GF-D8 (cell line): ENCODE measurements around the gene GLOD4.
"Not testable (repeated sequence)": the region's sequence is repeated elsewhere in the genome, so short reads cannot be mapped to it uniquely, and the experiment has no call there.

ENCODE experiments used
- DNase-seq: peaks from one replicate; lab custom pipeline; 2025; lab: John Stamatoyannopoulos, UW

GLOD4 gene

DNA sequence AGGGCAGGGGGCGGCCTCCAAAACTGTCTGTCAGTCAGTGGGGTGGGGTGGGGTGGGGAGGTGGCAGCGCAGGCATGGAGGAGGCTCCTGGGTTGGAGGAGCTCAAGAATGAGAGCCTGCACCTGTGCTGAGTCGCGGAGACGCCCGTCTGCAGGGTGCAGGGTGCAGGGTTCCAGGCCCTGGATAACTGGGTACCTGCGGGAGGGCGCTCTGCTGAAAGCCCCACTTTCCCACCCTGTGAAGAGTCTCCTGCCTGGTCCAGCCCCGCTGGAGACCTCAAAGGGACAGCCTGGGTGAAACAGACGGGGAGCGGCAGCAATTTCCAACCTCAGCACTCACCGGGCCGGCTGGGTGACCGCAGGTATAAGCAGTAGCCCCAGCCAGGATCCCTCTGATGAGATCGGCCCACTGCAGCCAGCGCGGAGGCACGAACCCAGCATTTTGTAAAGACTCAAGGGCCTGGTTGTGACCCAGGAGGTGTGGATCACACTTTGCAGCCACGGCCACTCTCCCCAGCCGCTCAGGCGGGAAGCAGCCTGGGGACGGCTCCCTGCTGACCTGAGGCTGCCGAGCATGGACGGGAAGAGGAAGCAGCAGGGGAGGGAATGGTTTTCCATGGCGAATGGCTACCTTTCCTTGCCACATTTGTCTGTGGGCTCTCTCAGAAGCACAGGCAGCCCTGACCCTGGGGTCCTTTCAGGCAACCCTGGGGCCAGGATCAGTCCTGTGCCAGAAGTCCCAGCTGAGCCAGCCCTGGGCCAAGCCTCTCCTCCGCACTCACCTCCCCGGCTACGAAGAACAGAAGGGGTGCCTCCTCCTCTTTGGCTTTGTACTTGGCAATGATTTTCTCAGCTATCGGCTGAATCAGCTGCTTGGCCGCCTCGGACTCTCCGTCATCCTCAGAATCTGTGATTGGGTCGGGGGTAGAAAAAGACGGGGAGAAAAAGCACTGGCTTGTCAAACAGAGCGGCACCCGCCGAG is 21.1 kb upstream of the GLOD4 start:
- DNase-seq = no peak

DNA sequence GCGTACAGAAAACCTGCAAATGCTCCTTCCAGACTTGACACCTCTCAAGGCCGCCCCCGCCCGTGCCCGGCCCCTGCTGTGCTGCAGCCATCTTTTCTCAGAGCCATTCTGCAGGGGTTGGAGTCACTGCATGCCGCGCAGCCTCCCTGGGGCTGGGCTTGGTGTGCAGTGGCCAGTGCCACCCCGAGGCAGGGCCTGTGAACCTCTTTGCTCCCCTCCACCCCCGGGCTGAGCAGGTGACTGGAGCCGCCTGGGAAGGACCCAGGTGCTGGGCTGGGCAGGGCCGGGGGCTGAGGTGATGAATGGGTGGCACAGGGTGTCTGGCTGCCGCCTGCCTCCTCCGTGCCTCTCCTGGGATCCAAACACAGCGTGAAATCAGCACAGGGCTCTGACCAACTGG is 20.4 kb upstream of the GLOD4 start:
- no peak for DNase-seq

DNA sequence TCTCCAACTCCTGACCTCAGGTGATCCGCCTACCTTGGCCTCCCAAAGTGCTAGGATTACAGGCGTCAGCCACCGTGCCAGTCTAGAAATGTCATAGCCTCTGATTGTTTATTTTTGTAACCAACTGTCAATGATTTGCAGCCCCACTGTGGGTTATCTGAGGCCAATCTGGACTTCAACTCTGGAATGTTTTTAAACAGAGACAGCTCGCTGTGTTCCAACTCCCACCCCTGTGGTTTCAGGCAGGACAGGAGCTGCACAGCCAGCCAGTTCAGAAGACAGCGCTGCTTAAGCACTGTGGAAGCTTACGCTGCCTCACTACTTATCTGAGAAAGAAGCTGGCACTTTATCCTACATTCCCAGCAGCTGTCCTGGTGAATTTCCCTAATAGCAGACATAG is 19.6 kb upstream of the GLOD4 start:
- DNase-seq = no peak

DNA sequence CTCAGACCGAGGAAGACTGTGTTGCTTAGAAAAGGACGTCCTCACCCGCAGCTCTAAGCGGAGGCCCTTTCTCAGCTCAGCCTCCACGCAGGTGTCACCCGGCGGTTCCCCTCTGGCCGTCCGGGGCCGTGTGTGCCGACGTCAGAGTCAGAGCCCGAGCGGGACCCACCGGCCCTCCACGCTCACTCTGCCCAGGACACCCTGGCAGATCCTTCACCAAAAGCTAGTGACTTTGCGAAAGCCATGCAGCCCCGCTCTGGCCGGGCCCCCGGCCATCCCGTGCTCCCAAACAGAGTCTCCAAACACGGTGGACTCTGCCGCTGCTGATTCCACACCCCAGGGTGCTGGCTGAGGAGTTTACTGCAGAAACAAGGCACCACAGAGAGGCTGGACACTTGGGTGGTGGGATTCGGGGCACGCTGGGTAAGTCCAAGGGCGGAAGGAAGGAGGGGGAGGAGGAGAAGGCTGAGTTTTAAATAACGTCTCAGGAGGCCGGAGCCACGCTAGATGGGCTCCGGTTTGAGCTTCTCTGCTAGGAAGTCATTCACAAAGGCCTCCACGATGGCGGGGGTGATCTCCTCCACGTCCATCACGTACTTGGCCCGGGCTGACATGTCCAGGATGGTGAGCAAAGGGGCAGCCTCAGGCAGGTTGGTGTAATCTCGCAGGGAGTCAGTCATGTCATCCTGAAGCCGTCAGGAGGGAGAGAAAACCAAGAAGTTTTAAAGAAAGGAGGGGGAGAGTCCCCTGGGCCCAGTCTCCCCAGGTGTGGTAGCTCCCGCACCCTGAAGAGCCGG is 18.6 kb upstream of the GLOD4 start:
- DNase-seq = no peak

DNA sequence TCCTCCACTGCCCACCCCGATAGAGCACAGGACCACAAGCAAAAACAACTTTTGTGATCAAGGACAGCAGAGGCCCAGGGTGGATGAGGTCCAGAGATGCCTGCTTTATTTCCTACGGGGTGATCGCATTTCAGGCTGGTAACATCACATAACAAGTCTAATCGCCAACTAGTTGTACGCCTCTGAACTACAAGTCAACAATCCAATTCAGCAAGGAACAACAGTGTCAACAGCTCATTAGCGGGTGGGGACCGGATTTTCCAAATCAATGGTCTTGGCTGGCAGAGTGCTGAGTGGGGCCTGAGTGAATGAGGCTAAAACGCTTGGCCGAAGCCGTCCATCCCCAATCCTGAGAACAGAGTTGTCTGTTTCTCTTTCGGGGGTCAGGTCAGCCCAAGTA is 17.2 kb upstream of the GLOD4 start:
- DNase-seq = no peak

DNA sequence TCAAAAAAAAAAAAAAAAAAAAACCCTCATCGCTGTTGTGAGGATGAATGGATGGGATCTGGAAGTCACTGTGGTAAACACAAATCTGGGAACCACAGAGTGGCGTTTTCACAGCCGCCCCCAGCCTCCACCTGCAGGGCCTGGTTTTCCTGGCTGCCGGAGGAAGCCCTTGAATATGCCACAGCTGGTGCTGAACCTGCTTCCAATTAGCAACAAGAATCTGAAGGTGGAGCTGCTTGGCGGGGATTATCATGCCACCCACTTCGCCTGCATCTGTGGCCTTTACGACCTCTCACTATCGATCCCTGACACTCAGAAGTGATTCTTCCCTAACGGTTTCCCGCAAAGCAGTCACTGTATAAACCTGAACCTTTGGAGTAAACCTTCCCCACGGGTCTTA is 16.2 kb upstream of the GLOD4 start:
- no peak for DNase-seq

DNA sequence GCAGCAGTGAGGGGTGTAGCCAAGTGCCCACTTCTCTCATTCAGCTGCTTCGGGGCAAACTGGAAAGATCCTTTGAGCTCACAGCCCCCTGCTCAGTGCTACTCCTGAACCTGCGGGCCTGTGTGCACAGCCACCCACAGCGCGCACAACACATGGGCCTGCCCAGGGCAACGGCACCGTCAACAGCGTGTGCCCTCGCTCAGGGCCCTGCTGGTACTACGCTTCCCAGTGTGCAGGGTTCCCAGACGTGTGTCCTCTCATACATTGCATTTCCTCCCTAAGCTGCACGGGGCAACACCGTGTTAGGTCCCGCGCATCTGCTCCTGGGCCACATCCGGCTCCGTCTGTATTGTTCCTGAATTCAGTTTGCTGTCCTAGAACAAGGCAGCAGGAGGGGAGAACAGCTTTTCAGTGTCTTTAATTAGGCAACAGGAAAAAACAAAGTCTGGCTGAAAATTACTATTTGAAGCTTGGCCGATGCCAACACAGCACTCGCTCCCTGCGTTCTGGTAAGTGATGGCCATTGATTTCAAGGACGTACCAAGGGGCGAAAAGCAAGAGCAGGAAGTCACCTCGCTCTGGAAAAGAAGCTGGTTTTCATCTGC is 15.3 kb upstream of the GLOD4 start:
- DNase-seq = no peak

DNA sequence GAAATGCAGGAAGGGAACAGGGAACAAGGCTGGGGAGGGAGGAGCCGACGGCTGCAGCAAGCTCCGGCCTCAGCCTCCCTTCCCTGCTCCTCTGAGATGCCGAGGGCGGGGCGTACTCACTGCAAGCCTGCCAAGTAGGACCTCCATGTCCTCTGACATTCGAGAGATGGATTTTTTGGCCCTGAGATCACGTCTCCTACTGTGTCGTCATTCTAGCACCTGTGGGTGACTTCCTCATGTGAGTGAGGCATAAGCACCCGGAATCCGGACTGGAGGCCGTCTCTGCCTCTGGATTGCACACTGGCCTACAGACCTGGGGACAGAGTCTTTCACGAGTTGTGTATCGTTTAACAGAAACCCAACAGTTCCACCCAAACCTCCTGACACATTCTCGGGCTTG is 14.5 kb upstream of the GLOD4 start:
- no peak for DNase-seq

DNA sequence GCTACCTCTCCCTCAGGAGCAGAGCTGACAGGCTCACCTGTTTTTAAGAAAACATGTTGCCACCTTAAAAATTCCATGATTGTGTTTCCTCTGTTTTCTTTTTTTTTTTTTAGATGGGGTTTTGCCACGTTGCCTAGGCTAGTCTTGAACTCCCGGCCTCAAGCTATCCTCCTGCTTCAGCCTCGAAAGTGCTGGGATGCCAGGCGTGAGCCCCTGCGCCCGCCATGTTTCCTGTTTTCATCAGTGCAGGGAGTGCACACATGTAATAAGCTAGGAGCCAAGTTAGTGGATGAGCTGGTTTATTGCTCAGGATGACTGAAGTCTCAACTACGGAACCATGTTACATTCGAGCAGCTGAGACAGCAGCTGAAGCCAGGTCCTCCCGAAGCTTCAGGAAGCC is 13.6 kb upstream of the GLOD4 start:
- no peak for DNase-seq

DNA sequence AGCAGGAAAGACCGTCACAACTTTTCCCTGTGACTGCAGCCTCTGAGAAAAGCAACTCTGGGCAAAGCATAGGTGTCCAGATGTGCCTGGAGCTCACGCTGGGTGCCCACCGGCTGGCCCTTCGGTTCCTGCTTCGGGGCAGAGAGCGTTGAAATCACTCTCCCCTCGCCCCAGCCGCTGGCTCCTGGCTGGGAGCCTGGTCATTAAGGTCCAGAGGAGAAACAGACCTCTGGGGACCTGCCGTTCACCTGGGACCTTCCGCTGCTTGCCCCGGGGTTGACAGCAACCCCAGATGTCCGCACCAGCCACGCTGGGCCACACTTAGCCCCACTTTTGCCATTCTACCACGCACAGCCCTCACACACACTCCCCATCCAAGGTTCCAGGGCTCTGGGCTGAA is 13.2 kb upstream of the GLOD4 start:
- no peak for DNase-seq

DNA sequence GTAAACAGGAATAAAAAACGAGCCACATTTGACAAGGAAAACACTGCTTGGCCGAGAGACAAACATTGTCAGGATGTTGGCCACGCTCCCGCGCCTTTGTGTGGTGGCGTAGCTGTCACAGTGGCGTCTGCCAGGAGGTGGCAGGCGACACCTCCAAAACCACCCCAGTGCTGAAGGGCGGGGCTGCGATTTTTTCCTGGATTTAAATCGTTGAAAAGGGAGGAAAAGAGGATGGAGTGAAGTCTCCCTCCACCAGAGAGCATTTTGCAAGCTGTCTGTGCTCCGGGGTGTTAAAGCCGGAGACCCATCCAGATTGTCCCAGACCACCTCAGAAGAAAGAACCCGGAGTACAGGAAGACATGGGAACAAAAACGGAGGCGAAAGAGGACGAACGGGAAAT is 12.8 kb upstream of the GLOD4 start:
- DNase-seq = no peak

DNA sequence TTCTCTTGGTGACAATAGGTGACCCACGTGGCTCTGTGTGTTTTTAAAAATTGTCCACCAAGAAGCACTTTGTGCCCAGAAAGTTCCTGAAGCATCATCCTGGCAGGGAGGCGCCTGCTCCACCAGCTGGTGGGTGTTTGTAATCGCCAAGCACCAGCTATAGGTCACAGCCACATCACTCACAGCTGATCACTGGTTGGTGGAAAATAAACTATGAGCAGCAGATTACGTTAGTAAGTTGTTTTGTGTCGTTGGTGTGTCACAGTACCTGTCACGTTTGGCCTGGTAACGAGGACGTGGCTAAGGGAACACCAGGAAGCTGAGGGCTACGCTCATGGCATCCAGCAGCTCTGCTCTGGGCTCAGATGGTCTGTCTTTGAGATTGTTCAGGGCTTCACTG is 10.2 kb upstream of the GLOD4 start:
- DNase-seq = no peak

DNA sequence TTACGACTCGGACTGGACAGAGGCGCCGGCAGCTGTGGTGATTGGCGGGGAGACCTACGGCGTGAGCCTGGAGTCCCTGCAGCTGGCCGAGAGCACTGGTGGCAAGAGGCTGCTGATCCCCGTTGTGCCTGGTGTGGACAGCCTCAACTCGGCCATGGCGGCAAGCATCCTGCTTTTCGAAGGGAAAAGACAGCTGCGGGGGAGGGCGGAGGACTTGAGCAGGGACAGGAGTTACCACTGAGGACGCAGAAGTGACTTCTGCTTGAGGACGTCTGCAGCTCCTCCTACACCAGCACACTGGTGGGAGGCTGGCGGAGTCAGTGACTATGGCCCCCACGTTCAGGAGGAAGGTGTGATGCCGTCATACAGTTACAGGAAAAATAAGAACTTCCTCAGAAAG is 9.7 kb upstream of the GLOD4 start:
- no peak for DNase-seq

DNA sequence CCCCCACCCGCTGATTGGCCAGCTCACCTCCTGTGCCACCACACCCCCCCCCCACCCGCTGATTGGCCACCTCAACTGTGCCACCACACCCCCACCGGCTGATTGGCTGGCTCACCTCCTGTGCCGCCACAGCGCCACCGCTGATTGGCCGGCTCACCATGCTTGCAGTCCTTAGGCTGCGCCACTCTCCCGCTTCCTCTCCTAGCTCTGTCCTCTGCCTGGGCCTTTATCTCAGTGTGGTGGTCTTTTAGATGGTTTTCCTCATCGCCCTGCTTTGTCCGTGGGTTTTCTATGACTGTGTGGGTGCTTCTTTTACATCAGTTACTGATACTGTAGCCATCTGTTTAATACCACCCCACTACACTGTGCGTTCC is 8.8 kb upstream of the GLOD4 start:
- not testable (repeated sequence) for DNase-seq

DNA sequence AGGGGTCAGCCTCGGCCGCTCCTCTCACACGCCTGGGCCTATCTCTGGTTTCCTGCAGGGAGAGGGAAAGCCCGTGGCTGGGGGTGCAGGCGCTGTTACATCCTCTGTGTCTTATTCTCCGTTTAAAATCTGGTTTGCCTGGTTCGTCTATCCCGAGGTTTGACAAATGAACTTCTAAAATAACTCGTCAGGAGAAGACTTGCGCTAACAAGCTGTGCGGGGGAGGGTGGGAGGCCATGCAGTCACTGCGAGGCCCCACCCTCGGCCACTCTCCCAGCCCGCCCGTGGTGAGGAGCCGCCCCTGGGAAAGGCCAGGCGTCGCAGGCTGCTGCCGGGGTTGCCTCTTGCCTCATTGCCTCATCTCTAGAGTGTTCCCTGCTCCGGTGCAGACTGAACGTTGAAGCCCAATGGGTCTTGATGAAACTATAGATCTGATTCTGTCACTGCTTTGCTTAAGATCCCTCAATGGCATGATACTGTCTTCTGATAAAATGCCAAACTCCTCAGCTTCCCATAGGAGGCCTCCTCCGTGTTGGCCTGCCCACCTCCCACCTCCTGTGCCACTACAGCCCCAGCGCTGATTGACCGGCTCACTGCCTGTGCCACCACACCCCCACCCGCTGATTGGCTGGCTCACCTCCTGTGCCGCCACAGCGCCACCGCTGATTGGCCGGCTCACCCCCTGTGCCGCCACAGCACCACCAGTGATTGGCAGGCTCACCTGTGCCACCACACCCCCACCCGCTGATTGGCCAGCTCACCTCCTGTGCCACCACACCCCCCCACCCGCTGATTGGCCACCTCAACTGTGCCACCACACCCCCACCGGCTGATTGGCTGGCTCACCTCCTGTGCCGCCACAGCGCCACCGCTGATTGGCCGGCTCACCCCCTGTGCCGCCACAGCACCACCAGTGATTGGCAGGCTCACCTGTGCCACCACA is 8.1 kb upstream of the GLOD4 start:
- not testable (repeated sequence) for DNase-seq

DNA sequence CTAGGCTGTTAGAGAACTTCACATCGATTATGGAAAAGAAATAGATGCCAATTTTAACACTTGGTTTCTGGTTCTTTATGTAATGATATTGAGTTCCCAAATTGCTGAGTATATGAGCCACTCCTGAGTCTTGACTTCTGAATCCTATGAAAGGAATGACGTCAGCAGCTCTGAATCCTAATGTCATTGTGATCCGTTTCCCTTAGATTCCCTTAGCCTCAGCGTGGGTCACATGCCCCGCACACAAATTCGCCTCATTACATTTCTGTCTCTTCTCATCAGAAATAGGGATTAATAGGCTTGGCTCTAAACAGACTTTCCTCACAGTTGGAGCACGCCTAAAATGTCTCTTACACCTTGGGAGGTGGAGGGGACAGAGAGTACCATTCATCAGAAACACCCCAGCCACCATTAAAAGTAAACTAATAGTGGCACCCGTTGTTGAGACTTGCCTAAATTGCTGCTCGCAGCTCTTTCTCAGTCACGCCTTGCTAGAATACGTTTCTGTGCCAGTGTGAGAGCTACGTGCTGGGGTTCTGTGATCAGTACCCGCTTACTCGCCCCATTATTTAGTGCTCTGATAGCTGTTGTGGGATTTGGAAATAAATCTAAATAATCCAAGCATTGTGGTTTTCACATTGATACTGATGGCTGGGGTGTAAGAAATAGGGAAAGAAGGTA is 7.2 kb upstream of the GLOD4 start:
- no peak for DNase-seq

DNA sequence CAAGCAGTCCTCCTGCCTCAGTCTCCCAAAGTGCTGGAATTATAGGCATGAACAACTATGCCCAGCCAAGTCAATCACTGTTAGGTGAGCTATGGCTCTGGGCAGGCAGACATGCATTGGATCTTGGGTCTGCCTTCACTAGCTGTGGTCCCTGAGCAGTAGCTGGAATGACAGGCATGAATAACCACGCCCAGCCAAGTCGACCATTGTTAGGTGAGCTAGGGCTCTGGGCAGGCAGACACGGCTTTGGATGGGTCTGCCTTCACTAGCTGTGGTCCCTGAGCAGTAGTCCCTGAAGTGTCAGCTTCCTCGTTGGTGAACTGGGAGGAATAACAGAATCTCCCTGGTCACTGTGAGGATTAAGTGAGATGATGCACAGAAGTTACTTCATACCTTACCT is 6.5 kb upstream of the GLOD4 start:
- no peak for DNase-seq

DNA sequence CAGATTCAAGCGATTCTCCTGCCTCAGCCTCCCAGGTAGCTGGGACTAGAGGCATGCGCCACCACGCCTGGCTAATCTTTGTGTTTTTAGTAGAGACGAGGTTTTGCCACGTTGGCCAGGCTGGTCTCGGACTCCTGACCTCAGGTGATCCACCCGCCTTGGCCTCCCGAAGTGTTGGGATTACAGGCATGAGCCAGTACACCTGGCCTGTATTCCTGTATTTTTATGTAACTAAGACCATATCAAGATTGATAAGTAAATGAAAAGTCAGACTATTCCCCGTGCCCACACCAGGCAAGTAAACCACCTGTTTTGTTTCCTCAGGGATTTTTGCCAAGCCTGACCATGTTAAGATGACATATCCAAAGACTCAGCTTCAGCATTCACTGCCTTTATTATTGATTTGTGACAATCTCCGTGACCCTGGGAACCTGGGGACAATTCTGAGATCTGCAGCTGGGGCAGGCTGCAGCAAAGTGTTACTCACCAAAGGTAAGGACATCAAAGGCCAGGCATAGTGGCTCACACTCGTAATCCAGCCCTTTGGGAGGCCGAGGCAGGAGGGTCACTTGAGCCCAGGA is 5.7 kb upstream of the GLOD4 start:
- no peak for DNase-seq

DNA sequence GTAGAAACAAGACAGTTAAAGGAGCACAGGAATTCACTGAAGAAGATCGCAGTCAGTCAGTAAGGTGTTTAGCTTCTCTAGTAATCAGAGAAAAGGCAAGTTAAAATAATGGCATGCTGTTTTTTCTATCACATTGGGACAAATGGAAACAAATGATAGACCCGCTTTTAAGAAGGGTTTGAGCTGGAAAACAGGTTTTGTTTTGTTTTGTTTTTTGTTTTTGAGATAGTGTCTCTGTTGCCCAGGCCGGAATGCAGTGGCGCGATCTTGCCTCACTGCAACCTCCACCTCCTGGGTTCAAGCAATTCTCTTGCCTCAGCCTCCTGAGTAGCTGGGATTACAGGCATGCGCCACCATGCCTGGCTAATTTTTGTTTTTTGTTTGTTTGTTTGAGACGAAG is 3.8 kb upstream of the GLOD4 start:
- not testable (repeated sequence) for DNase-seq

DNA sequence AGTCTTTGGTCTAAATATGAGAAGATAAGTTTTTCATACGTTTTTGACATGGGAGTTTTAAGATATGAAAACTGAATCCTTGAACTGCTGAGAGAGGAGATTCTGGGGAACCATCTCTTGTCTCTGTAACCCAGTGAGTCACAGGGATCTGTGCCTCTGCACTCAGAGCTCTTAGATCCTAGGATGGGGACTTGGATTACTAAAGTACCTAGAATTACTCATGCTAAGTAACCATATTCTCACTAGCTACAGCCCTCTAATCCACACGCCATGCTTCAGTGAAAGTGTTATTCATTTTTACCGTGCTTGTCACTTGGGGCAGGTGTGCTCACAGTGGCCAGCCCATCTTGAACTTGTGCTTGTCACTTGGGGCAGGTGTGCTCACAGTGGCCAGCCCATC is 2.1 kb upstream of the GLOD4 start:
- DNase-seq = no peak

DNA sequence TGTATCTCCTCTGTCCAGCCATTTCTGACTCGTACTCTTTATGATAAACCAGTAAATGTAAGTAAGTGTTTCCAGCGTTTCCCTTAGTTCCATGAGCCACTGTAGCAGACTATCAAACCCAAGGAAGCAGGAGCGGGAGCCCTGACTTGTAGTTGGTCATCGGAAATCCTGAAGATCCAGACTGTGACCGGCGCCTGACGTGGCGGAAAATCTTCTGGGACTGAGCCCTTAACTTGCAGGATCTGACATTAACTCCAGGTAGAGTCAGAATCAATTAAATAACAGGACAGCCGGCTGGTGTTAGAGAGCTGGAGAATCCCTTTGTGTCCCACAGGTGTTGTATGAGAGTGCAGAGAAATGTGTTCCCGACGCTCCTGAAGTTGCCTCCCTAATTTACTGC is 4.0 kb downstream of the GLOD4 start:
- no peak for DNase-seq
